GM12875 (cell line): ENCODE data around the gene TRIML1.

ENCODE experiments used
- H3K4me3 ChIP-seq: one replicate; pipeline ENCODE4 v1.5.1; 2011; ENCODE audit warnings: low read depth, low read length, control low read depth
- TF ChIP-seq, protein P1 (sequence below): IDR thresholded peaks from 2 replicates; pipeline ENCODE4 v1.5.1; 2011; ENCODE audit warnings: low read depth, mild to moderate bottlenecking, control low read depth, inconsistent platforms, low read length, moderate library complexity, borderline replicate concordance; ENCODE audit not compliant: insufficient read depth

TRIML1 gene

DNA sequence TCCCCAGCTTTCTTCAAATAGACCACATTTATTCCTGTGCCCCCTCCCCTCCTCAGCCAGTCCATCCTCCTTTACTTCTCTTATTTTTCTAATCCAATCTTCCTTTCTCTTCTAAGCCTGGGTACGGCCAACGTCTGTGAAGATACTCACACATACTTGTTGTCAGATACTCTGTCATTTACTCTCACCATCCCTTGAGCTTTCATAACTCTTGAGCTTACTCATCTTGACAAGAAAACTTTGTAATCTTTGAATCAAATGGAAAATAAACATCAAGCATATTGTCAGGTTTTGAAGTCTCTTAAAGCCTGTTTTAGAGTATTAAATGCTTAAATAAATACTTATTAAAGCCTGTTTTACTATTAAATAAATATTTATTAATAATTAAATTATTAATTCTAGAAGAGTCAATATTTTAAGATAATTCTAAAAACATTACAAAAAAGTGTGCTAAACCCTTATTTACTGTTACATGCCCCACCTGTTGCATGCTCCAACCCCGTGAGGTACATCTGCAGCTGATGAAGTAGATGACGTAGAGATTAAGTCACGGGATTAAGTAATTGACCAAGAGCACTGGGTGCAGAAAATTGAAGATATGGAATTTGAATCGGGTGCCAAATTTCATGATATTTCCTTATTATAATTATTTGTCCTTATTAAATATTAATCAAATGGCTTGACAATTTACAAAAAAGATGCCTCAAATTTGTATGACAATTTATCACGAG lies 28.3 kb upstream of the TRIML1 start:
- H3K4me3 ChIP-seq, result no peak overlapping the region
- TF ChIP-seq, protein P1, sequence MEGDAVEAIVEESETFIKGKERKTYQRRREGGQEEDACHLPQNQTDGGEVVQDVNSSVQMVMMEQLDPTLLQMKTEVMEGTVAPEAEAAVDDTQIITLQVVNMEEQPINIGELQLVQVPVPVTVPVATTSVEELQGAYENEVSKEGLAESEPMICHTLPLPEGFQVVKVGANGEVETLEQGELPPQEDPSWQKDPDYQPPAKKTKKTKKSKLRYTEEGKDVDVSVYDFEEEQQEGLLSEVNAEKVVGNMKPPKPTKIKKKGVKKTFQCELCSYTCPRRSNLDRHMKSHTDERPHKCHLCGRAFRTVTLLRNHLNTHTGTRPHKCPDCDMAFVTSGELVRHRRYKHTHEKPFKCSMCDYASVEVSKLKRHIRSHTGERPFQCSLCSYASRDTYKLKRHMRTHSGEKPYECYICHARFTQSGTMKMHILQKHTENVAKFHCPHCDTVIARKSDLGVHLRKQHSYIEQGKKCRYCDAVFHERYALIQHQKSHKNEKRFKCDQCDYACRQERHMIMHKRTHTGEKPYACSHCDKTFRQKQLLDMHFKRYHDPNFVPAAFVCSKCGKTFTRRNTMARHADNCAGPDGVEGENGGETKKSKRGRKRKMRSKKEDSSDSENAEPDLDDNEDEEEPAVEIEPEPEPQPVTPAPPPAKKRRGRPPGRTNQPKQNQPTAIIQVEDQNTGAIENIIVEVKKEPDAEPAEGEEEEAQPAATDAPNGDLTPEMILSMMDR, result no peak

DNA sequence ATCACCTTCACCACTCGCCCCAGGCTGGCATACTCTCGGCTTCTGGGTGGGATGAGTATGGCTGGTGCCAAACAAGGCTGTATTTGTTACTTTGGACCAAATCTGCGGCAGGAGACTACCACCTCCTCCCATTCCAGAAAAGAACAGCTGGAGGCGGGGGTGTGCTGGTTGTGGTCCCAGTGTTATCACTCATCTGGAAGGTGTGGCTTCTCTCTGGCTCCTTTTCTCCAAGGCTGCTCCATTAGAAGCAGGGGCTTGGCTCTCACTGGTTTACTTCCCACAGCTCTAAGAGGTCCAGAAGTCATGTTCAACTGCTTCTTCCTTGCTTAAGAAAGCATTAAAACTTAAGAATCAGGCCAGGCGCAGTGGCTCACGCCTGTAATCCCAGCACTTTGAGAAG lies 27.3 kb upstream of the TRIML1 start:
- TF ChIP-seq, protein P1, result no peak
- no peak overlapping the region for H3K4me3 ChIP-seq

DNA sequence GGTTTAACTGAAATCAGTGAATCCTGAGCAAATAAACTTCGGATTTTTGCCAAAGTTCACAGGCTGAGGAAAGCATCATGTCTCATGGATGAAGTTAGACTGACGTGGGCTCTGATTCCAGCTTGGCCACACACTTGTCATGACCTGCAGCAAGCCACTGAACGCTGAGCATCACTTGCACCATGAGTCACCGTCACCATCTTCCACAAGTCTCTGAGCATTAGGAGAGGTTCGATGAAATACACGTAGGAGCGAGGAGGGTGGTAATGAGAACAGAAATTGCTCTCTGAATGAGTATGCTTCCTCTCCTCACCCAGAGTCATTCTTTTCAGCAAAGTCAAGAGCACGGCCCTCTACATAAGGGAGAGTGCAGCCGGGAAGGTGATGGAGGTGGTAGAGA lies 26.1 kb upstream of the TRIML1 start:
- H3K4me3 ChIP-seq, result no peak overlapping the region
- TF ChIP-seq, protein P1, result no peak

DNA sequence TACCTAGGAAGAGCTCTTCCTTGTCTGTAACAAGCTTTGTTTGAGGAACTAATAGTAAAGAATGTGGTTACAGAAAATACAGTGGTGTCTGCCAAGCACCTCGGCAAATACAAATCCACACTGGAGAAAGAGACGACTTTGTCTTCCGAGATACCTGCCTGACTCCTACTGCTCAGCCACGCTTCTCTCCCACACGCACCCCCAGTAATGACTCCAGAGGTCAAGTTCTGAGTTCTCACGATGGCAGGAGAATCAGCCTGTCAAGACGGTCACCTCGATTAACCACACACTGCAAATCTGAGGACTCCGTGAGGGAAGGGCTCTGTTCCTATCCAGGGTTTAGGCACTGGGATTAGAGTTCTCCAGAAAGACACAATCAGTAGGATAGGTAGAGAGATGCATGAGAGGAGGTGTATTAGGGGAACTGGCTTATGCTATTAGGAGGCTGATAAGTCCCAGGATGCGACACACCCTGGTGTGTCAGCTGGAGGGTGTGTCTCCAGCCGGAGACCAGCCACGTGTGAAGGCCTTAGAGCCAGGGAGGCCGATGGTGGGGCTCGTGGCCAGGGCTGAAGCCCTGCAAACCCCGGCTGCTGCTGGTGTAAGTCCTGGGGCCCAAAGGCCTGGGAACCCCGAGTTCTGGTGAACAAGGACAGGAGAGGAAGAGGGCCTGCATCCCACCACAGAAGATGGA lies 21.5 kb upstream of the TRIML1 start:
- no peak overlapping the region for H3K4me3 ChIP-seq
- TF ChIP-seq, protein P1, result no peak

DNA sequence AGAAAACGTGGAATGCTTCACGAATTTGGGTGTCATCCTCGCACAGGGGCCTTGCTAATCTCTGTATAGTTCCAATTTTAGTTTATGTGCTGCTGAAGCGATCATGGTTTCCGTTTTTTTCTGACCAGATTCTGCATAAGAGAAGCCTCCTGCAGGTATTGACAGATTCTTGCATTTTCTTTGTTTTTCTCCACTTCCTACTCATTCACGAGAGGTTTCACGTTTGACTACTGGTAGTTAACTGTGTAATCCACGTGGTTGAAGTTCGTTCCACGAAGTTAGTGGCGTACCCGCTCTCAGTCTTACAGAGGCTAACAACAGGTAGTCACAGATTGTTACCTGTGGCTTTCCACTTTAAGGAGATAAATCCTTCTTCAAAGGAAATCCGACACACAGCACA lies 17.7 kb upstream of the TRIML1 start:
- no peak overlapping the region for H3K4me3 ChIP-seq
- TF ChIP-seq, protein P1, result no peak

DNA sequence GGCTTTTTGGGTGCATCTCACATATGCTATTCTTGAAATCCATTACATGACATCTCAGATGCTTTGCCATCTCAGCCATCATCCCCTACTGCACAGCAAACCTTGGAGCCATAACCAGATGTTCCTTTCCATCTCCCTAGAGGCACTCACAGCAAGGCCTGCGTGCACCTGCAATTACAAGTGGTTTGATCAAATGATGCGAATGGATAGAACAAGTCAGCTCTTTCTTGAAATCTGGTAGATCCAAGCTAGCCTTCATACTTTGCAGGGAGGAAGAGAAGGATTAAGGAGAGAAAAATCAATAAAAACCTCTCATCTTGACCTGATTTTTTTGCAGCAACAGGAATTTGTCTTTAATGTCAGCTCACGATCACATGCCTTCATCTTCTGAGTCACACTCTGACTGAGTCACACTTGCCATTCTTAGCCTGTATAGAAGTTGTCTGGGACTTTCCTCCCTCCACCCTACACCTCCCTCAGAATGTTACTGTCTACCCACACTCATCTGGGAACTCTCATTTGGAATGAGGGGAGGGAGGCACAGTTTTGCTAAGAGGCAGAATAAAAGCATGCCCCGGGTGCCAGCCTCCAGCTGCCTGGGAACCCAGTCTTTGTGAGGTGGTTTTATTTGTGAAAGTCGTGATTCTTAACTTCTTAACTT lies 11.9 kb upstream of the TRIML1 start:
- TF ChIP-seq, protein P1, result no peak
- H3K4me3 ChIP-seq, result no peak overlapping the region

DNA sequence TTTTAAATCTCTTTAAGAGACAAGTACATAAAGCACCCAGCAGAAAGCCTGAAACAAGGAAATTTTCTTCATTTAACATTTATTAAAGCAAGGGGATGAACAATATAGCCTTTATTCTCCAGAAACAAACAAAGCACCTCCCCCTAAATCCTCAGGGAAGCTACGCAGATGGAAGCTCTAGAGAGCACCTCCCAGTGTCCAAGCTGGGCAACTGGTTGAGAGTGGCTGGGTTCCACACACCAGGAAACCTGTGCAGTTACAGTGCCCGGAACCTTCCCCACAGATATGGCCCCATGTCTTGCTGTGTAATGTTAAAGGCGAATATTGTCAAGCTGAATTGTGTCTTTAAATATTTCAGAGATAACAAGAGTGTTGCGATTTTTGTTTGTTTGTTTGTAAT lies 8.9 kb upstream of the TRIML1 start:
- no peak overlapping the region for H3K4me3 ChIP-seq
- TF ChIP-seq, protein P1, result no peak
